DMS153 (cell line): ENCODE measurements around the gene TPPP.
A peak's percentile ranks its signal among the peaks of the same experiment; 100 is the strongest.
"Not testable (repeated sequence)": the region's sequence is repeated elsewhere in the genome, so short reads cannot be mapped to it uniquely, and the experiment has no call there.

Source experiments
- DNase-seq: peaks from one replicate; lab custom pipeline; 2025; lab: John Stamatoyannopoulos, UW

The TPPP gene

DNA sequence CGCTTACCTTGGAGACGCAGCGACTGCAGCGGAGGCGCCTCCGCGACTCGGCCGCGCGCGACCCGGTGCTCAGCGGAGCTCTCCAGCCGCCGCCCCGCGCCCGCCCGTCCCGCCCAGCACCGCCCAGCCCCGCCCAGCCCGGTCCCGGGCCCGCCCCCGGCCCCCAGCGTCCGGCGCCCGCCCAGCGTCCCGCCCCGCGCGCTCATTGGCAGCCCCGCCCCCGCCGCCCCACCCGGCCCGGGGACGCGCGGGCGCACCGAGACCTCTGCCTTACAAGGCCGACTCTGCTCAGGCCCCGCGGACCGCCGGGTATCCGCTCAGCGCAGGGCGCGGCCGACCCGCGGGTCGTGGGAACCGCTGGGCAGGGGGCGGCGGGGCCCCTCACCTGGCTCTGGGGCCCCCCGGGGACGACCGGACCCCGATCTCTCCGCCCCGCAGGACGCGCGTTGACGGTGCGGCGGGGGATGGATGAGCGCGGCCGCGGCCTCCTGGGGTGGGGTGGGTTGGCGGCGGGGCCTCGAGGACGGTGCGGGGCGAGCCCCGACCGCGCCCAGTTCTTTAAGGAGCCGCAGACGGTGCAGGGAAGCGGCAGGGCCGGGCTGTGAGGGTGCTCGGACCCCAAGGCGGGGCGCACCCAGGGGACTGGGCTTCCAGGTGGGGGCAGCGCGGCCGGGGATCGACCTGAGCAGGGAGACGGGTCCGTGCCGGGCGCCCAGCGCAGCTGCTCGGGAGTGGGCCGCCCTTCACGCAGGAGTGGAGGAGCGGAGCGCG is at the start of gene TPPP:
Gene TPPP, minus strand, starts transcription at position 82 of the 771 bp plus-strand sequence. CDS start 15,292 bp downstream, outside the sequence.
- DNase-seq = peak; percentile 53

DNA sequence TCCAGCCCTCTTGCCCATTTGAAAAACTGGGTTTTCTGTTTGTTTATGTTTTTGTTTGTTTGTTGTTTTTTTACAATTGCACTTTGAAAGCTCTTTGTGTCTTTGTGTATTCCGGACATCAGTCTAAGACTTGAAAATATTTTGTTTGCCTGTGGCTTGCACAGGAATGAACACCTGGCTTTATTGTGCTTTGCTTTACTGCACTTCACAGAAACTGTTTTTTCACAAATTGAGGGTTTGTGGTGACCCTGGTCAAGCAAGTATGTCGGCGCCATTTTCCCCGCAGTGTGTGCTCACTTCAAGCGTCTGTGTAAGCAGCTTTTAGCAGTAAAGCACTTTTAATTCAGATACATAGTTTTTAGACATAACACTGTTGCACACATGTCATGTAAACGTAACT is 49.1 kb upstream of the TPPP start:
- not testable (repeated sequence) for DNase-seq

DNA sequence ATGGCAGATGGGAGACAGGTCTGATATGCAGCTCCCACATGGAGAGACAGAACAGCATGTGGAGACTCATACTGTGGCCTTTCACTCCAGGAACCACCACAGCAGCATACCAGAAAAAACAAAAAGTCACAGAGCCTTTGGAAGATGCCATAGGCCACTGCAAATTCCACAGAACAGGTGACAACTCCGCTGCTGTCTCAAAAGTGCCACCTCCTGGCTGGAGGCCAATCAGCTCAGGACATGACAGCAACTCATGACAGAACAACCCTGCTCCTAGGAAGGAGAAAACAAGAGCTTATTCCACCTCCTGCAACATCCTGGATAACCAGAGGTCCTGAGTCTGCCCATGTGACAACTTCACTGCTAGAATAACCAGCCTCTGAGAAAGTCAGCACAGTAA is 41.0 kb upstream of the TPPP start:
- not testable (repeated sequence) for DNase-seq

DNA sequence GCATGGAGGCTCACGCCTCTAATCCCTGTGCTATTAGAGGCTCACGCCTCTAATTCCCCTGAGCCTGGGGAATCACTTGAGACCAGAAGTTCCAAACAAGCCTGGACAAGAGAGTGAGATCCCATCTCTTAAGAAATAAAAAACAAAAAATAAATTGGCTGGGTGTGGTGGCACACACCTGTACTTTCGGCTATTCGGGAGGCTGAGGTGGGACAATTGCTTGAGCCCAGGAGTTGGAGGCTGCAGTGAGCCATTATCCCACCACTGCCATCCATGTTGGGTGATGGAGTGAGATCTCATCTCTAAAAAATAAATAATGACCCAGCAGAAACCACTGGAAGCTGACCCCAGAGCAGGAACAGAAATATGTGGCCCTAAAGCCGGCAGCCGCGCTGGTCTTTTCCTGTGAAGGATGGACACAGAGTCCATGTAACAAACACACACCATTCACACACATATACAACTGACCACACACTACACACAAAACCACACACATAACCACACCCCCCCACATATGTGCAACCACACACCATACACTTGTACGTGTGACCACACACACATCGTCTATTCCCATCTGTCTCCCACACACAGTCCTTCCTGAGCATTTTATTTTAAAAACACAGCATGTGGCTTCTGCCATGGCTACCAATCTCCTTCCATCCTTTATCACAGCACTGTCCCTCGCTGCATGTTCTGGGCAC is 39.8 kb upstream of the TPPP start:
- DNase-seq = not testable (repeated sequence)

- not testable (repeated sequence) for DNase-seq
Measured at GRCh38 chr5:729225-729624, 36.1 kb upstream of the TPPP start.

GRCh38 chr5:727087-727486 is 33.9 kb upstream of the TPPP start:
- not testable (repeated sequence) for DNase-seq

- not testable (repeated sequence) for DNase-seq
Measured at GRCh38 chr5:723865-724264, 30.7 kb upstream of the TPPP start.

DNA sequence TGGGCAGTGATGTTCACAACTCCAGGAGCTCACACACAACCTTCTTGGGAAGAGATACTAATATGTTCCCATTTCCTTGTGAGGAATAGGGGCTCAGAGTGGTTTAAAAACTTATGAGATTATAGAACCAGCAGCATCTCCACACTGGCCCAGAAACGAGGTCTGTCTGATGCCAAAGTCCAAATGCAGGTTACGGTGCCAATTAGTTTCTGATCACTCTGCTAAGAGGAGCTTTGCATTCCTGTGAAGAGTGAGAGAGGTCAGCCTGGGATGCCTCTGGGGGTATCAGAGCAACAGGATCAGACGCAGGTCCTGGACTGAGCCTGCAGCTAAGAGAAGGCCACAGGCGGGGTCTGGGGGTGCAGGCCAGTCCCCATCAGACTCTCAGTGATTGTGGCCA is 30.2 kb upstream of the TPPP start:
- DNase-seq = not testable (repeated sequence)

GRCh38 chr5:719379-719778 is 26.2 kb upstream of the TPPP start:
- not testable (repeated sequence) for DNase-seq

DNA sequence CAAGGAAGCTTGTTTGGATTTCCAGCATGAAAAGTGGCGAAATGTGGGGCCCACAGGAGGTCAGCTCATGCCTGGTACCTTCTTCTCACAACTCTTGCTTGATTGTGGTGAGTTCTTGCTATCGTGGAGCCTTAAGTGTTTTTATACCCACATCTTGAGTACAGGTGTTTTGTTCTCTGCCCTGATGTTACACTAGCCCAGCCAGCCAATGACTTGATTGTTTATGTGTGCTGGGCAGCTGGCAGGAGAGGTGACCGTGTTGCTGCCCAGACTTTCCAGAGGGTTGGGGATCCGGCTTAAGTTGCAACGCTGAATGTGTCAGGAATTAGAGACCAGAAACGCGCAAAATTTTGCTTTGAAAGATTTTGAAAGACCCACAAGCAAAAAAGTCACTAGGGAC is 24.0 kb upstream of the TPPP start:
- DNase-seq = no peak

DNA sequence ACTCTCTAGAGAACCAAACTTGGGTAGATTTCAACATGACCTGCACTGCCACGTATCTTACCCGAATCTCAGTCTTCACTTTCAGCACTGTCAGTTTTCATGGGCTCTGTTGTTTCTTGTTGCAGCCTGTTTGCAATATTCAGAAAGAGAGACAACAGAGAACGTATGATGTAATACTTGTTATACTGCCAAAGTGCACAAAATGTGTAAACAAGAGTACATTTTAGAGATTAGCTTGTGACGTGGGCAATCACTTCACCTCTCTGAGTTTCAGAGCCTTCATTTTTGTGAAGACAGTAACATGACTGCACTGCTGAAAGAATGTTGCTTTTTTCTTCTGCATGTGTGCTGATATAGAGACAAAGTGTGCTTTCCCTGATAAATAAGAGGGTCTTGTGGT is 23.6 kb upstream of the TPPP start:
- not testable (repeated sequence) for DNase-seq

- DNase-seq = not testable (repeated sequence)
Measured at GRCh38 chr5:715636-716035, 22.5 kb upstream of the TPPP start.

GRCh38 chr5:714215-715118 is 21.3 kb upstream of the TPPP start:
- DNase-seq = not testable (repeated sequence)

GRCh38 chr5:713686-714085 is 20.5 kb upstream of the TPPP start:
- not testable (repeated sequence) for DNase-seq

DNA sequence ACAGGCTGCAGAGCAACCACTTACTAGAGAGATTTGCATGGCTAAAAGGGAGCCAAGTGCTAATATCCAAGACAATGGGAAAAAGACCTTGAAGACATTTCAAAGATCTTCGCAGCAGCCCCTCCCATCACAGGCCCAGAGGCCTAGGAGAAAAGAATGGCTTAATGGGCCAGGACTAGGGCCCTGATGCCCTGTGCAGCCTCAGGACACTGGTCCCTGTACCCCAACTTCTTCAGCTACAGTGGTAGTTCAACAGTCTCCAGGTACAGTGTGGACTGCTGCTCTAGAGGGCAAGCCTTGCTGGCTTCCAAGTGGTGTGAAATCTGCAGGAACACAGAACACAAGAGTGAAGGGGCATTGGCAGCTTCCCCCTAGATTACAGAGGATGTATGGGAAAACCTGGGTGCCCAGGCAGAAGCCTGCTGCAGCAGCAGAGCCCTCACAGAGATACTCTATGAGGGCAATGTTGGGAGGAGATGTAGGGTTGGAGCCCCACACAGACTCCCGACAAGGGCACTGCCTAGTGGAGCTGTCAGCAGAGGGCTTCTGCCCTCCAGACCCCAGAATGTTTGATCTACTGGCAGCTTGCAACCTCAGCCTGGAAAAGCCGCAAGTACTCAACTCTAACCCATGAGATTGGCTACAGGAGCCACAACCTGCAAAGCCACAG is 15.8 kb upstream of the TPPP start:
- not testable (repeated sequence) for DNase-seq

DNA sequence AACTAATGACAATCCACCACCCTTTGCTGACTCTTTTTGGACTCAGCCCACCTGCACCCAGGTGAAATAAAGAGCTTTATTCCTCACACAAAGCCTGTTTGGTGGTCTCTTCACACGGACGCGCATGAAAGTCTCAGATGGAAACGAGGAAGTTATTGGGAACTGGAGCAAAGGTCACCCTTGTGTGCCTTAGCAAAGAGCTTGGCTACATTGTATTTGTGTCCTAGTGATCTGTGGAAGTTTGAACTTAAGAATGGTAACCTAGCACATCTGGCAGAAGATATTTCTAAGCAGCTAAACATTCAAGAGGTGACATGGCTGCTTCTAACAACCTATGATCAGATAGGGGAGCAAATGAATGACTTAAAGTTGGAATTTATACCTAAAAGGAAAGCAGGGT is 15.2 kb upstream of the TPPP start:
- DNase-seq = not testable (repeated sequence)

- not testable (repeated sequence) for DNase-seq
Measured at GRCh38 chr5:706127-706526, 13.0 kb upstream of the TPPP start.

DNA sequence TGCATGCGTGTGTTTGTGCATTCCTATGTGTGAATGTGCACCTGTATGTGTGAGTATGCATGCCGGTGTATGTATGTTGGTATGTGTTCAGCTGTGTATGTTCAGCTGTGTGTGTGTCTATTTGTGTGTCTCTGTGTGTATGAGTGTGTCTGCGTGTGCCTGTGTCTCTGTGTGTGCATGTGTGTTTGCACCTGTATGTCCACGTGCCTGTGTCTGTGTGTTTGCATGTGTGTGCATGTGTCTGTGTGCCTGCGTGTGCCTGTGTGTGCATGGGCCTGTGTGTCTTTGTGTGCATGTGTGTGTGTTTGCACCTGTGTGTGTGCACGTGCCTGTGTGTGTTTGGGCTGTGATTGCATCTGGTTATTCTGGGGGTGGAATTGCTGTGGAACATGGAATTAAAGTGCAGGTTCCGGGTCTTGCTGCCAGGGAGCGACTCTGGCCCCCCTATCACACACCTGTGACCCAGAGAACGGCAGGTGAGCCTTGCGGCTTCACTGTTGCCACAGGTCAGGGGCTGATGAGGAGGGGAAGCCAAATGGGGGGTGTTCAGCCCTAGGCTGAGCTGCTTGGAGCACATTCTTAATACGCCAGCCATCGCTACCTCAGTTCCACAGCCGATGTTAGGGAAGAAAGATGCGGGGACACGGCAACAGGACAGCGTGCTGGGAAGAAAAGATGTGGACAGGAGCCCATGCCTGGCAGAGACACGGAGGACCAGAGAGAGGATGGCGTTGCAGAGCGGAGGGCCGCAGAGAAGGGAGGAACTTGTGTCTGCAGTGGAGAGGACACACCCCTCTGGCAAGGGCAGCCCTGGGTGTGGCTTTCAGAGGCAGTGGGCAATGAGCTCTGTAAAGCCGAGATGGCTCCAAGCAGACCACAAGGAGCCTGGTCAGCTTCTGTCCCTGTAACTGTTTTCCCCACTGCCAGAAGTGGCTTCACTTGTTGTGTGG is 3.9 kb upstream of the TPPP start:
- DNase-seq = not testable (repeated sequence)

GRCh38 chr5:696191-696590 is 3.0 kb upstream of the TPPP start:
- DNase-seq = not testable (repeated sequence)

- DNase-seq = not testable (repeated sequence)
Measured at GRCh38 chr5:695475-695874, 2.3 kb upstream of the TPPP start.
